Dendritic cell treated with granulocyte-macrophage colony-stimulating factor and Interleukin-4, amounts not matched to agents 40 ng/mL and 50 ng/mL, for 4 days (primary cell): ENCODE data around the gene ACTL7B.
A peak's percentile ranks its signal among the peaks of the same experiment; 100 is the strongest.

Source experiments
- H3K27ac Mint-ChIP-seq: one replicate; pipeline ENCODE4 v1.8.0; 2022; ENCODE audit warnings: mild to moderate bottlenecking, mixed read lengths
- H3K27me3 Mint-ChIP-seq: one replicate; pipeline ENCODE4 v1.8.0; 2022; ENCODE audit warnings: mild to moderate bottlenecking, mixed read lengths
- H3K36me3 Mint-ChIP-seq: one replicate; pipeline ENCODE4 v1.8.0; 2022; ENCODE audit warnings: low read depth, mixed read lengths
- H3K4me1 Mint-ChIP-seq: one replicate; pipeline ENCODE4 v1.8.0; 2022; ENCODE audit warnings: low read depth, mixed read lengths
- H3K4me3 Mint-ChIP-seq: one replicate; pipeline ENCODE4 v1.8.0; 2022; ENCODE audit warnings: mild to moderate bottlenecking, moderate library complexity, mixed read lengths
- H3K9me3 Mint-ChIP-seq: one replicate; pipeline ENCODE4 v1.8.0; 2022; ENCODE audit warnings: mixed read lengths
- intact Hi-C: fragments of 100-400 bp; cut with micrococcal nuclease; formaldehyde crosslinking; loops from one replicate; pipeline ENCODE4 v1.15.0; 2022

ACTL7B gene

GRCh38 chr9:108816037-108816436, 39.7 kb downstream of the ACTL7B start:
- Mint-ChIP-seq H3K4me3 (no peak overlapping the region), H3K27me3 (no peaks in the 10 kb centered on the region), H3K36me3 (no peaks in the 10 kb centered on the region), H3K27ac (peak overlapping the region; percentile 68), H3K4me1 (peaks cover 66% of the 10 kb centered on the region), H3K9me3 (peaks cover 10% of the 10 kb centered on the region)
- intact Hi-C loops: no loop called here

- peaks cover 10% of the 10 kb centered on the region for H3K9me3 Mint-ChIP-seq
- H3K27me3 Mint-ChIP-seq: no peaks in the 10 kb centered on the region
- intact Hi-C loops: no loop called here
- H3K36me3 Mint-ChIP-seq: no peaks in the 10 kb centered on the region
- H3K27ac Mint-ChIP-seq: no peak overlapping the region
- H3K4me1 Mint-ChIP-seq: peaks cover 57% of the 10 kb centered on the region
- no peak overlapping the region for H3K4me3 Mint-ChIP-seq
These were observed 40.6 kb downstream of the ACTL7B start for GRCh38 chr9:108815156-108815555.

- H3K27me3 Mint-ChIP-seq: no peaks in the 10 kb centered on the region
- no peak overlapping the region for H3K27ac Mint-ChIP-seq
- peaks cover 53% of the 10 kb centered on the region for H3K4me1 Mint-ChIP-seq
- no peaks in the 10 kb centered on the region for H3K36me3 Mint-ChIP-seq
- H3K9me3 Mint-ChIP-seq: peaks cover 10% of the 10 kb centered on the region
- no peak overlapping the region for H3K4me3 Mint-ChIP-seq
- intact Hi-C loops: no loop called here
These were observed 41.7 kb downstream of the ACTL7B start for GRCh38 chr9:108813951-108814601.

- no peaks in the 10 kb centered on the region for H3K27me3 Mint-ChIP-seq
- intact Hi-C loops: no loop called here
- H3K4me1 Mint-ChIP-seq: peaks cover 39% of the 10 kb centered on the region
- no peak overlapping the region for H3K4me3 Mint-ChIP-seq
- H3K27ac Mint-ChIP-seq: no peak overlapping the region
- H3K9me3 Mint-ChIP-seq: peaks cover 10% of the 10 kb centered on the region
- H3K36me3 Mint-ChIP-seq: no peaks in the 10 kb centered on the region
These were observed 43.3 kb downstream of the ACTL7B start for GRCh38 chr9:108812396-108813025.

- Mint-ChIP-seq H3K9me3 (peaks cover 10% of the 10 kb centered on the region), H3K4me3 (no peak overlapping the region), H3K36me3 (no peaks in the 10 kb centered on the region), H3K4me1 (peaks cover 39% of the 10 kb centered on the region), H3K27me3 (no peaks in the 10 kb centered on the region), H3K27ac (no peak overlapping the region)
- intact Hi-C loops: no loop called here
These were observed 43.8 kb downstream of the ACTL7B start for GRCh38 chr9:108811944-108812343.

- intact Hi-C loops: no loop called here
- peaks cover 23% of the 10 kb centered on the region for H3K4me1 Mint-ChIP-seq
- no peak overlapping the region for H3K4me3 Mint-ChIP-seq
- no peaks in the 10 kb centered on the region for H3K27me3 Mint-ChIP-seq
- H3K9me3 Mint-ChIP-seq: peaks cover 10% of the 10 kb centered on the region
- no peaks in the 10 kb centered on the region for H3K36me3 Mint-ChIP-seq
- no peak overlapping the region for H3K27ac Mint-ChIP-seq
These were observed 46.5 kb downstream of the ACTL7B start for GRCh38 chr9:108809269-108809668.
